Astrocyte (in vitro differentiated cells and primary cell): ENCODE data around the gene SLC12A8. TPM values are rescaled to one million over a fixed set of nuclear protein-coding genes. Genes with fewer than 3 reads are reported as not detected.

Experiments
- DNase-seq: peaks from one replicate; pipeline ENCODE4 v3.0.0-alpha.2; 2010; ENCODE audit warnings: low read depth
- FAIRE-seq: peaks from 2 replicates; lab custom pipeline; 2011; peaks lifted over from hg19 to GRCh38; lab: Jason Lieb, UNC
- H2AFZ ChIP-seq: 2 replicates; pipeline ENCODE4 v1.6.0; 2012; ENCODE audit warnings: low read depth, low read length, inconsistent platforms
- H3K27ac ChIP-seq: 2 replicates; pipeline ENCODE4 v1.5.1; 2011; ENCODE audit warnings: low read depth, low read length, inconsistent platforms
- H3K27me3 ChIP-seq: 2 replicates; pipeline ENCODE4 v1.6.0; 2011; ENCODE audit warnings: low read length, inconsistent platforms; ENCODE audit not compliant: insufficient read depth
- H3K36me3 ChIP-seq: 2 replicates; pipeline ENCODE4 v1.5.1; 2011; ENCODE audit warnings: low read length, inconsistent platforms; ENCODE audit not compliant: insufficient read depth
- H3K4me1 ChIP-seq: 2 replicates; pipeline ENCODE4 v1.5.1; 2011; ENCODE audit warnings: low read length, inconsistent platforms; ENCODE audit not compliant: insufficient read depth
- H3K4me2 ChIP-seq: 2 replicates; pipeline ENCODE4 v1.6.0; 2012; ENCODE audit warnings: low read length, inconsistent platforms
- H3K4me3 ChIP-seq: 2 replicates; pipeline ENCODE4 v1.5.1; 2011; ENCODE audit warnings: low read depth, mild to moderate bottlenecking, low read length, inconsistent platforms; ENCODE audit not compliant: insufficient read depth
- H3K79me2 ChIP-seq: 2 replicates; pipeline ENCODE4 v1.6.0; 2012; ENCODE audit warnings: mild to moderate bottlenecking, low read length, inconsistent platforms; ENCODE audit not compliant: insufficient read depth
- H3K9ac ChIP-seq: 2 replicates; pipeline ENCODE4 v1.6.0; 2012; ENCODE audit warnings: mild to moderate bottlenecking, low read length, inconsistent platforms
- H3K9me3 ChIP-seq: 2 replicates; pipeline ENCODE4 v1.5.1; 2012; ENCODE audit warnings: low read depth, mild to moderate bottlenecking, low read length, inconsistent platforms; ENCODE audit not compliant: insufficient read depth
- H4K20me1 ChIP-seq: 2 replicates; pipeline ENCODE4 v1.6.0; 2012; ENCODE audit warnings: low read length, inconsistent platforms; ENCODE audit not compliant: insufficient read depth
- H3K27ac Mint-ChIP-seq: one replicate; pipeline ENCODE4 v1.8.0; 2021; ENCODE audit warnings: mild to moderate bottlenecking, mixed read lengths; ENCODE audit not compliant: unreplicated experiment
- H3K27me3 Mint-ChIP-seq: one replicate; pipeline ENCODE4 v1.8.0; 2021; ENCODE audit warnings: low read depth, mixed read lengths; ENCODE audit not compliant: unreplicated experiment
- H3K36me3 Mint-ChIP-seq: one replicate; pipeline ENCODE4 v1.8.0; 2021; ENCODE audit warnings: low read depth, mixed read lengths; ENCODE audit not compliant: unreplicated experiment
- H3K4me1 Mint-ChIP-seq: one replicate; pipeline ENCODE4 v1.8.0; 2021; ENCODE audit warnings: low read depth, mixed read lengths; ENCODE audit not compliant: unreplicated experiment
- H3K4me3 Mint-ChIP-seq: one replicate; pipeline ENCODE4 v1.8.0; 2021; ENCODE audit warnings: mild to moderate bottlenecking, moderate library complexity, mixed read lengths; ENCODE audit not compliant: unreplicated experiment
- H3K9me3 Mint-ChIP-seq: one replicate; pipeline ENCODE4 v1.8.0; 2021; ENCODE audit warnings: mild to moderate bottlenecking, mixed read lengths; ENCODE audit not compliant: unreplicated experiment
- CTCF ChIP-seq: IDR thresholded peaks from 2 replicates; pipeline ENCODE4 v1.5.1; 2011; ENCODE audit warnings: low read depth, mild to moderate bottlenecking, inconsistent platforms, low read length, moderate library complexity; ENCODE audit not compliant: insufficient read depth
- EZH2 ChIP-seq: IDR thresholded peaks from 2 replicates; pipeline ENCODE4 v1.6.1; 2012; ENCODE audit warnings: mild to moderate bottlenecking, low read length, inconsistent platforms; ENCODE audit not compliant: insufficient read depth
- total RNA-seq: library from RNA; stranded (reverse); gene quantifications from 2 replicates; pipeline ENCODE4 v1.2.1, GENCODE V29; 2021

Gene SLC12A8
- total RNA-seq, 1 donor from 2014 or later = 4.2 TPM

- Histone ChIP-seq H3K9ac (no peak overlapping the region), H3K27me3 (no peaks in the 10 kb centered on the region), H2AFZ (no peak overlapping the region), H3K4me1 (peaks cover 5% of the 10 kb centered on the region), H3K9me3 (no peaks in the 10 kb centered on the region), H3K27ac (no peak overlapping the region), H3K79me2 (no peaks in the 10 kb centered on the region), H4K20me1 (no peaks in the 10 kb centered on the region), H3K4me2 (no peak overlapping the region), H3K4me3 (no peak overlapping the region), H3K36me3 (no peaks in the 10 kb centered on the region)
- FAIRE-seq = no peak
- Mint-ChIP-seq H3K27ac (no peak overlapping the region), H3K4me1 (no peaks in the 10 kb centered on the region), H3K27me3 (peaks cover 21% of the 10 kb centered on the region), H3K4me3 (no peak overlapping the region), H3K9me3 (peaks cover 2% of the 10 kb centered on the region), H3K36me3 (peaks cover 3% of the 10 kb centered on the region)
- DNase-seq = no peak
- no peak for TF ChIP-seq EZH2
- TF ChIP-seq CTCF = no peak
These were observed 5.0 kb downstream of the SLC12A8 start for GRCh38 chr3:125207507-125207906.

- Mint-ChIP-seq H3K4me1 (no peaks in the 10 kb centered on the region), H3K9me3 (peaks cover 2% of the 10 kb centered on the region), H3K36me3 (peaks cover 3% of the 10 kb centered on the region), H3K27me3 (peaks cover 21% of the 10 kb centered on the region), H3K27ac (no peak overlapping the region), H3K4me3 (no peak overlapping the region)
- TF ChIP-seq EZH2 (no peak), CTCF (no peak)
- no peaks in the 10 kb centered on the region for H4K20me1 ChIP-seq
- FAIRE-seq (no peak), DNase-seq (no peak)
- no peak overlapping the region for H3K4me3 ChIP-seq
- no peak overlapping the region for H3K9ac ChIP-seq
- H3K4me2 ChIP-seq = no peak overlapping the region
- H2AFZ ChIP-seq = no peak overlapping the region
- no peak overlapping the region for H3K27ac ChIP-seq
- H3K79me2 ChIP-seq = no peaks in the 10 kb centered on the region
- no peaks in the 10 kb centered on the region for H3K27me3 ChIP-seq
- H3K4me1 ChIP-seq = no peaks in the 10 kb centered on the region
- H3K36me3 ChIP-seq = no peaks in the 10 kb centered on the region
- no peaks in the 10 kb centered on the region for H3K9me3 ChIP-seq
These were observed 5.6 kb downstream of the SLC12A8 start for GRCh38 chr3:125206934-125207333.

GRCh38 chr3:125203731-125204130, 8.8 kb downstream of the SLC12A8 start:
- Histone ChIP-seq H3K79me2 (no peaks in the 10 kb centered on the region), H3K9me3 (no peaks in the 10 kb centered on the region), H3K27me3 (no peaks in the 10 kb centered on the region), H3K27ac (no peak overlapping the region), H3K4me1 (no peaks in the 10 kb centered on the region), H3K9ac (no peak overlapping the region), H2AFZ (no peak overlapping the region), H3K36me3 (no peaks in the 10 kb centered on the region), H3K4me2 (no peak overlapping the region), H4K20me1 (no peaks in the 10 kb centered on the region), H3K4me3 (no peak overlapping the region)
- TF ChIP-seq CTCF (no peak), EZH2 (no peak)
- H3K27me3 Mint-ChIP-seq = peaks cover 11% of the 10 kb centered on the region
- no peak overlapping the region for H3K4me3 Mint-ChIP-seq
- no peak overlapping the region for H3K27ac Mint-ChIP-seq
- FAIRE-seq (peak; percentile 56), DNase-seq (no peak)
- peaks cover 2% of the 10 kb centered on the region for H3K9me3 Mint-ChIP-seq
- H3K4me1 Mint-ChIP-seq = no peaks in the 10 kb centered on the region
- peaks cover 3% of the 10 kb centered on the region for H3K36me3 Mint-ChIP-seq
